Neural progenitor cell (in vitro differentiated cells): ENCODE data around the gene RADIL. TPM values are rescaled to one million over a fixed set of nuclear protein-coding genes. Genes with fewer than 3 reads are reported as not detected.
A peak's percentile ranks its signal among the peaks of the same experiment; 100 is the strongest.

Experiments
- DNase-seq: peaks from one replicate; pipeline ENCODE4 v3.0.0-alpha.2; 2016; ENCODE audit warnings: low spot score
- H2AFZ ChIP-seq: fragments of 200-600 bp; sonication (generic); replicated peaks from 2 replicates; pipeline ENCODE4 v1.6.1; 2016; ENCODE audit warnings: antibody characterized with exemption
- H3F3A ChIP-seq: fragments of 200-600 bp; sonication (generic); 2 replicates; pipeline ENCODE4 v1.6.1; 2016; ENCODE audit warnings: antibody characterized with exemption, low read depth
- H3K27ac ChIP-seq: fragments of 200-600 bp; sonication (generic); 2 replicates; pipeline ENCODE4 v1.5.1; 2016; ENCODE audit warnings: mild to moderate bottlenecking
- H3K27me3 ChIP-seq: fragments of 200-600 bp; sonication (generic); 2 replicates; pipeline ENCODE4 v1.6.1; 2016; ENCODE audit warnings: mild to moderate bottlenecking, moderate library complexity
- H3K36me3 ChIP-seq: fragments of 200-600 bp; sonication (generic); 2 replicates; pipeline ENCODE4 v1.5.1; 2016
- H3K4me1 ChIP-seq: fragments of 200-600 bp; sonication (generic); 2 replicates; pipeline ENCODE4 v1.6.1; 2016; ENCODE audit warnings: mixed run types
- H3K4me2 ChIP-seq: fragments of 200-600 bp; sonication (generic); 2 replicates; pipeline ENCODE4 v1.6.1; 2016
- H3K4me3 ChIP-seq: fragments of 200-600 bp; sonication (generic); 2 replicates; pipeline ENCODE4 v1.5.1; 2016
- H3K79me2 ChIP-seq: fragments of 200-600 bp; sonication (generic); 2 replicates; pipeline ENCODE4 v1.6.1; 2016; ENCODE audit warnings: low read depth
- H3K9ac ChIP-seq: fragments of 200-600 bp; sonication (generic); 2 replicates; pipeline ENCODE4 v1.6.1; 2016
- H3K9me3 ChIP-seq: fragments of 200-600 bp; sonication (generic); 2 replicates; pipeline ENCODE4 v1.5.1; 2016; ENCODE audit warnings: low read depth
- H4K20me1 ChIP-seq: fragments of 200-600 bp; sonication (generic); 2 replicates; pipeline ENCODE4 v1.6.1; 2016; ENCODE audit warnings: low read depth
- H3K27ac Mint-ChIP-seq: 3 replicates; pipeline ENCODE4 v1.8.0; 2021; ENCODE audit warnings: mixed read lengths
- H3K27me3 Mint-ChIP-seq: 2 replicates; pipeline ENCODE4 v1.8.0; 2022; ENCODE audit warnings: low read depth, mild to moderate bottlenecking, inconsistent platforms, moderate library complexity, mixed read lengths; ENCODE audit not compliant: insufficient read depth
- H3K36me3 Mint-ChIP-seq: 3 replicates; pipeline ENCODE4 v1.8.0; 2021; ENCODE audit warnings: mixed read lengths
- H3K4me1 Mint-ChIP-seq: 3 replicates; pipeline ENCODE4 v1.8.0; 2021; ENCODE audit warnings: mixed read lengths
- H3K4me3 Mint-ChIP-seq: 3 replicates; pipeline ENCODE4 v1.8.0; 2021; ENCODE audit warnings: mild to moderate bottlenecking, moderate library complexity, mixed read lengths
- H3K9me3 Mint-ChIP-seq: 3 replicates; pipeline ENCODE4 v1.8.0; 2020; ENCODE audit warnings: mixed read lengths
- CTCF ChIP-seq: fragments of 200-600 bp; sonication (generic); IDR thresholded peaks from 2 replicates; pipeline ENCODE4 v1.5.1; 2017; ENCODE audit warnings: antibody characterized with exemption, mild to moderate bottlenecking
- EZH2 ChIP-seq: fragments of 200-600 bp; sonication (generic); IDR thresholded peaks from 2 replicates; pipeline ENCODE4 v1.6.1; 2017; ENCODE audit warnings: antibody characterized with exemption, mild to moderate bottlenecking, moderate library complexity
- EZH2phosphoT487 ChIP-seq: fragments of 200-600 bp; sonication (generic); IDR thresholded peaks from 2 replicates; pipeline ENCODE4 v1.6.1; 2017; ENCODE audit warnings: antibody characterized with exemption
- total RNA-seq: library from RNA; depleted of rRNA; stranded (reverse); fragments of >200 nt; gene quantifications from 2 replicates; pipeline ENCODE4 v1.2.3, GENCODE V29; 2015; ENCODE audit warnings: low replicate concordance

RADIL gene
- total RNA-seq, 1 donor from 2014 or later: 3.1 TPM

- Histone ChIP-seq H3K27ac (no peak overlapping the region), H3K36me3 (no peaks in the 10 kb centered on the region), H3K4me3 (no peak overlapping the region), H4K20me1 (no peaks in the 10 kb centered on the region), H3K4me2 (no peak overlapping the region), H3K79me2 (no peaks in the 10 kb centered on the region), H3F3A (no peaks in the 10 kb centered on the region), H2AFZ (no peak overlapping the region), H3K9me3 (no peaks in the 10 kb centered on the region), H3K4me1 (no peaks in the 10 kb centered on the region), H3K27me3 (no peaks in the 10 kb centered on the region), H3K9ac (no peak overlapping the region)
- TF ChIP-seq EZH2phosphoT487: no peak
- TF ChIP-seq CTCF: no peak
- no peak for TF ChIP-seq EZH2
- Mint-ChIP-seq H3K4me3 (no peak overlapping the region), H3K4me1 (peaks cover 2% of the 10 kb centered on the region), H3K27me3 (peaks cover 8% of the 10 kb centered on the region), H3K27ac (peak overlapping the region; percentile 79), H3K9me3 (peaks cover 51% of the 10 kb centered on the region), H3K36me3 (peaks cover 51% of the 10 kb centered on the region)
- DNase-seq: no peak
These were observed 16.7 kb downstream of the RADIL start for GRCh38 chr7:4866528-4867496.

- Histone ChIP-seq H3K9ac (no peak overlapping the region), H3K79me2 (no peaks in the 10 kb centered on the region), H3K4me2 (no peak overlapping the region), H3K4me1 (no peaks in the 10 kb centered on the region), H4K20me1 (no peaks in the 10 kb centered on the region), H3K27me3 (peaks cover 4% of the 10 kb centered on the region), H3K27ac (no peak overlapping the region), H3F3A (no peaks in the 10 kb centered on the region), H3K36me3 (no peaks in the 10 kb centered on the region), H2AFZ (no peak overlapping the region), H3K9me3 (no peaks in the 10 kb centered on the region), H3K4me3 (no peak overlapping the region)
- Mint-ChIP-seq H3K27me3 (peaks cover 2% of the 10 kb centered on the region), H3K4me1 (no peaks in the 10 kb centered on the region), H3K27ac (no peak overlapping the region), H3K9me3 (peaks cover 41% of the 10 kb centered on the region), H3K36me3 (peaks cover 35% of the 10 kb centered on the region), H3K4me3 (no peak overlapping the region)
- no peak for DNase-seq
- TF ChIP-seq EZH2 (no peak), CTCF (no peak), EZH2phosphoT487 (no peak)
These were observed 21.4 kb downstream of the RADIL start for GRCh38 chr7:4862156-4862555.

GRCh38 chr7:4861673-4862072 lies 21.8 kb downstream of the RADIL start, which contains the start of gene PAPOLB:
PAPOLB (minus strand) TSS chr7:4862030; CDS start chr7:4861810, 220 bp downstream.
- no peak for DNase-seq
- Histone ChIP-seq H3K79me2 (no peaks in the 10 kb centered on the region), H3K27me3 (peaks cover 4% of the 10 kb centered on the region), H3K36me3 (no peaks in the 10 kb centered on the region), H3K4me3 (no peak within 1 kb of the TSS), H3K4me2 (no peak within 1 kb of the TSS), H3K27ac (no peak within 1 kb of the TSS), H3K4me1 (no peaks in the 10 kb centered on the region), H3F3A (no peaks in the 10 kb centered on the region), H3K9me3 (no peaks in the 10 kb centered on the region), H2AFZ (no peak within 1 kb of the TSS), H3K9ac (no peak within 1 kb of the TSS), H4K20me1 (no peaks in the 10 kb centered on the region)
- no peak for TF ChIP-seq CTCF
- no peak for TF ChIP-seq EZH2
- H3K4me3 Mint-ChIP-seq: no peak within 1 kb of the TSS
- peaks cover 2% of the 10 kb centered on the region for H3K27me3 Mint-ChIP-seq
- no peak within 1 kb of the TSS for H3K27ac Mint-ChIP-seq
- peaks cover 35% of the 10 kb centered on the region for H3K36me3 Mint-ChIP-seq
- no peaks in the 10 kb centered on the region for H3K4me1 Mint-ChIP-seq
- H3K9me3 Mint-ChIP-seq: peaks cover 37% of the 10 kb centered on the region
